HepG2 (cell line): ENCODE results near the gene DCAF6.
"Not testable (repeated sequence)": the region's sequence is repeated elsewhere in the genome, so short reads cannot be mapped to it uniquely, and the experiment has no call there.

Source experiments
- CTCF ChIP-seq: sonication (generic); formaldehyde crosslinking; IDR thresholded peaks from 2 replicates; pipeline ENCODE4 v1.5.0; 2020; ENCODE audit warnings: mild to moderate bottlenecking, missing genetic modification reagents, moderate library complexity
- DR1 ChIP-seq: sonication (generic); formaldehyde crosslinking; IDR thresholded peaks from 2 replicates; pipeline ENCODE4 v1.8.0; 2021; ENCODE audit warnings: mild to moderate bottlenecking, missing genetic modification reagents, inconsistent platforms
- ESRRA ChIP-seq: sonication (generic); formaldehyde crosslinking; IDR thresholded peaks from 2 replicates; pipeline ENCODE4 v1.5.1; 2020; ENCODE audit warnings: mild to moderate bottlenecking, low read depth, missing genetic modification reagents
- KDM3A ChIP-seq: IDR thresholded peaks from 2 replicates; pipeline ENCODE4 v1.6.1; 2018; ENCODE audit warnings: low read depth, missing compliant biosample characterization
- KLF9 ChIP-seq: IDR thresholded peaks from 2 replicates; pipeline ENCODE4 v1.6.1; 2016; ENCODE audit warnings: low read depth
- LCORL ChIP-seq, 2 experiments: fragments of 450-650 bp in 1 of 2; sonication (generic) in 1 of 2; formaldehyde crosslinking in 1 of 2; IDR thresholded peaks; 2 replicates each; pipeline versions ENCODE4 v1.5.0 to v1.6.1; 2017 to 2020; ENCODE audit warnings: antibody characterized with exemption in 1 of 2, missing genetic modification reagents in 1 of 2
- MEIS2 ChIP-seq: sonication (generic); formaldehyde crosslinking; IDR thresholded peaks from 2 replicates; pipeline ENCODE4 v1.9.0; 2021; ENCODE audit warnings: mild to moderate bottlenecking, missing genetic modification reagents
- NBN ChIP-seq: fragments of 450-650 bp; conservative IDR thresholded peaks from 2 replicates; pipeline ENCODE4 v1.6.1; 2017
- TIGD3 ChIP-seq: sonication (generic); formaldehyde crosslinking; IDR thresholded peaks from 2 replicates; pipeline ENCODE4 v1.5.1; 2020; ENCODE audit warnings: mild to moderate bottlenecking, missing genetic modification reagents, borderline replicate concordance
- ZNF382 ChIP-seq: sonication (generic); formaldehyde crosslinking; IDR thresholded peaks from 2 replicates; pipeline ENCODE4 v1.5.0; 2020; ENCODE audit warnings: missing genetic modification reagents, mild to moderate bottlenecking, borderline replicate concordance
- ZNF619 ChIP-seq: sonication (generic); formaldehyde crosslinking; IDR thresholded peaks from 2 replicates; pipeline ENCODE4 v1.4.0; 2020; ENCODE audit warnings: mild to moderate bottlenecking, missing genetic modification reagents
- ZNF816 ChIP-seq: sonication (generic); formaldehyde crosslinking; IDR thresholded peaks from 2 replicates; pipeline ENCODE4 v1.8.0; 2022; ENCODE audit warnings: missing genetic modification reagents, mild to moderate bottlenecking, borderline replicate concordance
- TF ChIP-seq, protein P1 (sequence below), 2 experiments: IDR thresholded peaks; 2 replicates each; pipeline ENCODE4 v1.6.1; 2011 to 2012; ENCODE audit warnings: low read length in 2 of 2, borderline replicate concordance in 1 of 2, low read depth in 1 of 2, mild to moderate bottlenecking in 1 of 2, moderate library complexity in 1 of 2

GRCh38 chr1:168056152-168056551 lies 119.7 kb downstream of the DCAF6 start:
- not testable (repeated sequence) for TF ChIP-seq KDM3A (CRISPR knock-in tag); ZNF619 (CRISPR knock-in tag); CTCF (CRISPR knock-in tag); TIGD3 (CRISPR knock-in tag); NBN; KLF9; LCORL (IDR thresholded peaks at IDR 0.05); LCORL (CRISPR knock-in tag; IDR thresholded peaks at IDR 0.05); MEIS2; ZNF816 (CRISPR knock-in tag); DR1 (CRISPR knock-in tag); ESRRA (CRISPR knock-in tag); ZNF382 (CRISPR knock-in tag)
- TF ChIP-seq, protein P1, sequence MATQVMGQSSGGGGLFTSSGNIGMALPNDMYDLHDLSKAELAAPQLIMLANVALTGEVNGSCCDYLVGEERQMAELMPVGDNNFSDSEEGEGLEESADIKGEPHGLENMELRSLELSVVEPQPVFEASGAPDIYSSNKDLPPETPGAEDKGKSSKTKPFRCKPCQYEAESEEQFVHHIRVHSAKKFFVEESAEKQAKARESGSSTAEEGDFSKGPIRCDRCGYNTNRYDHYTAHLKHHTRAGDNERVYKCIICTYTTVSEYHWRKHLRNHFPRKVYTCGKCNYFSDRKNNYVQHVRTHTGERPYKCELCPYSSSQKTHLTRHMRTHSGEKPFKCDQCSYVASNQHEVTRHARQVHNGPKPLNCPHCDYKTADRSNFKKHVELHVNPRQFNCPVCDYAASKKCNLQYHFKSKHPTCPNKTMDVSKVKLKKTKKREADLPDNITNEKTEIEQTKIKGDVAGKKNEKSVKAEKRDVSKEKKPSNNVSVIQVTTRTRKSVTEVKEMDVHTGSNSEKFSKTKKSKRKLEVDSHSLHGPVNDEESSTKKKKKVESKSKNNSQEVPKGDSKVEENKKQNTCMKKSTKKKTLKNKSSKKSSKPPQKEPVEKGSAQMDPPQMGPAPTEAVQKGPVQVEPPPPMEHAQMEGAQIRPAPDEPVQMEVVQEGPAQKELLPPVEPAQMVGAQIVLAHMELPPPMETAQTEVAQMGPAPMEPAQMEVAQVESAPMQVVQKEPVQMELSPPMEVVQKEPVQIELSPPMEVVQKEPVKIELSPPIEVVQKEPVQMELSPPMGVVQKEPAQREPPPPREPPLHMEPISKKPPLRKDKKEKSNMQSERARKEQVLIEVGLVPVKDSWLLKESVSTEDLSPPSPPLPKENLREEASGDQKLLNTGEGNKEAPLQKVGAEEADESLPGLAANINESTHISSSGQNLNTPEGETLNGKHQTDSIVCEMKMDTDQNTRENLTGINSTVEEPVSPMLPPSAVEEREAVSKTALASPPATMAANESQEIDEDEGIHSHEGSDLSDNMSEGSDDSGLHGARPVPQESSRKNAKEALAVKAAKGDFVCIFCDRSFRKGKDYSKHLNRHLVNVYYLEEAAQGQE (IDR thresholded peaks at IDR 0.05; ENCODE audit: borderline replicate concordance in 1 of 2, low read depth in 1 of 2, low read length in 2 of 2): not testable (repeated sequence)
